Subcutaneous adipose tissue (tissue), 4 donors: ENCODE measurements around the gene SYNE1. TPM values are rescaled to one million over a fixed set of nuclear protein-coding genes. Genes with fewer than 3 reads are reported as not detected.

Experiments used
- CTCF ChIP-seq: fragments of 450-650 bp; IDR thresholded peaks from one replicate; pipeline ENCODE4 v1.5.1; 2016; ENCODE audit warnings: low read depth, mild to moderate bottlenecking, control low read depth, antibody characterized with exemption, moderate library complexity
- total RNA-seq, 4 donors: library from RNA; depleted of rRNA; stranded (reverse); fragments of >200 nt; gene quantifications; one replicate each; pipeline ENCODE4 v1.1.0, GENCODE V29; 2016

Gene SYNE1
- total RNA-seq, 4 donors from 2014 or later = 85.5 to 173 (median 111) TPM

GRCh38 chr6:152248980-152249379, 388.2 kb downstream of the SYNE1 start:
- TF ChIP-seq CTCF = no peak

- no peak for TF ChIP-seq CTCF
These were observed 390.4 kb downstream of the SYNE1 start for GRCh38 chr6:152246554-152247337.

- no peak for TF ChIP-seq CTCF
These were observed 392.0 kb downstream of the SYNE1 start for GRCh38 chr6:152244998-152245630.

- no peak for TF ChIP-seq CTCF
These were observed 396.0 kb downstream of the SYNE1 start for GRCh38 chr6:152241013-152241766.

- TF ChIP-seq CTCF = no peak
These were observed 396.7 kb downstream of the SYNE1 start for GRCh38 chr6:152240436-152240835.

GRCh38 chr6:152236370-152237097, 400.6 kb downstream of the SYNE1 start:
- TF ChIP-seq CTCF = no peak
